ENCODE data around the gene LGALS3BP. TPM values are rescaled to one million over a fixed set of nuclear protein-coding genes. Genes with fewer than 3 reads are reported as not detected.

Gene LGALS3BP
- total RNA-seq, 1 donor, result 457 TPM

- TF ChIP-seq CTCF (IDR thresholded peaks at IDR 0.05; ENCODE audit: extremely low read depth, low read depth, low read length), result peak; percentile 30
- Histone ChIP-seq H3K79me2 (ENCODE audit: insufficient read depth, low read length) (peaks cover under 1% of the 10 kb centered on the region), H2AFZ (ENCODE audit: low read length) (peak overlapping the region; percentile 79), H4K20me1 (ENCODE audit: insufficient read depth, low read length) (no peaks in the 10 kb centered on the region), H3K4me2 (ENCODE audit: insufficient read depth, low read length) (peak overlapping the region; percentile 94), H3K9me3 (ENCODE audit: low read depth, low read length) (no peaks in the 10 kb centered on the region), H3K27me3 (ENCODE audit: insufficient read depth, low read length) (no peaks in the 10 kb centered on the region), H3K4me3 (ENCODE audit: insufficient read depth, low read length) (peak overlapping the region; percentile 70), H3K27ac (ENCODE audit: low read depth, low read length) (peak overlapping the region; percentile 57), H3K36me3 (ENCODE audit: insufficient read depth, low read length) (peaks cover 12% of the 10 kb centered on the region), H3K4me1 (ENCODE audit: insufficient read depth, low read length) (peaks cover 11% of the 10 kb centered on the region)
- peak; percentile 80 for DNase-seq (ENCODE audit: insufficient read length, low spot score, missing footprints)
These were observed 6.4 kb upstream of the LGALS3BP start for GRCh38 chr17:78986048-78986648.

GRCh38 chr17:78985395-78985794 lies 5.7 kb upstream of the LGALS3BP start:
- H3K79me2 ChIP-seq (ENCODE audit: insufficient read depth, low read length), result no peaks in the 10 kb centered on the region
- H3K36me3 ChIP-seq (ENCODE audit: insufficient read depth, low read length), result peaks cover 4% of the 10 kb centered on the region
- TF ChIP-seq CTCF (IDR thresholded peaks at IDR 0.05; ENCODE audit: extremely low read depth, low read depth, low read length), result no peak
- H3K9me3 ChIP-seq (ENCODE audit: low read depth, low read length), result no peaks in the 10 kb centered on the region
- no peak overlapping the region for H3K27ac ChIP-seq (ENCODE audit: low read depth, low read length)
- DNase-seq (ENCODE audit: insufficient read length, low spot score, missing footprints), result no peak
- no peaks in the 10 kb centered on the region for H3K27me3 ChIP-seq (ENCODE audit: insufficient read depth, low read length)
- H2AFZ ChIP-seq (ENCODE audit: low read length), result no peak overlapping the region
- H3K4me3 ChIP-seq (ENCODE audit: insufficient read depth, low read length), result no peak overlapping the region
- H4K20me1 ChIP-seq (ENCODE audit: insufficient read depth, low read length), result no peaks in the 10 kb centered on the region
- peaks cover 11% of the 10 kb centered on the region for H3K4me1 ChIP-seq (ENCODE audit: insufficient read depth, low read length)
- no peak overlapping the region for H3K4me2 ChIP-seq (ENCODE audit: insufficient read depth, low read length)

GRCh38 chr17:78981010-78981888 lies 1.5 kb upstream of the LGALS3BP start:
- no peak overlapping the region for H3K4me2 ChIP-seq (ENCODE audit: insufficient read depth, low read length)
- no peak for TF ChIP-seq CTCF (IDR thresholded peaks at IDR 0.05; ENCODE audit: extremely low read depth, low read depth, low read length)
- H3K9me3 ChIP-seq (ENCODE audit: low read depth, low read length), result no peaks in the 10 kb centered on the region
- H3K4me1 ChIP-seq (ENCODE audit: insufficient read depth, low read length), result peaks cover 27% of the 10 kb centered on the region
- H2AFZ ChIP-seq (ENCODE audit: low read length), result no peak overlapping the region
- no peak overlapping the region for H3K27ac ChIP-seq (ENCODE audit: low read depth, low read length)
- H3K27me3 ChIP-seq (ENCODE audit: insufficient read depth, low read length), result no peaks in the 10 kb centered on the region
- no peaks in the 10 kb centered on the region for H3K36me3 ChIP-seq (ENCODE audit: insufficient read depth, low read length)
- peaks cover 4% of the 10 kb centered on the region for H4K20me1 ChIP-seq (ENCODE audit: insufficient read depth, low read length)
- no peak overlapping the region for H3K4me3 ChIP-seq (ENCODE audit: insufficient read depth, low read length)
- DNase-seq (ENCODE audit: insufficient read length, low spot score, missing footprints), result peak; percentile 31
- H3K79me2 ChIP-seq (ENCODE audit: insufficient read depth, low read length), result peaks cover 26% of the 10 kb centered on the region

- Histone ChIP-seq H3K9me3 (ENCODE audit: low read depth, low read length) (no peaks in the 10 kb centered on the region), H3K4me1 (ENCODE audit: insufficient read depth, low read length) (peaks cover 29% of the 10 kb centered on the region), H3K27me3 (ENCODE audit: insufficient read depth, low read length) (no peaks in the 10 kb centered on the region), H2AFZ (ENCODE audit: low read length) (peak overlapping the region; percentile 91), H3K27ac (ENCODE audit: low read depth, low read length) (no peak overlapping the region), H3K4me2 (ENCODE audit: insufficient read depth, low read length) (no peak overlapping the region), H3K4me3 (ENCODE audit: insufficient read depth, low read length) (no peak overlapping the region), H3K79me2 (ENCODE audit: insufficient read depth, low read length) (peaks cover 26% of the 10 kb centered on the region), H4K20me1 (ENCODE audit: insufficient read depth, low read length) (peaks cover 4% of the 10 kb centered on the region), H3K36me3 (ENCODE audit: insufficient read depth, low read length) (peaks cover 3% of the 10 kb centered on the region)
- DNase-seq (ENCODE audit: insufficient read length, low spot score, missing footprints), result peak; percentile 34
- no peak for TF ChIP-seq CTCF (IDR thresholded peaks at IDR 0.05; ENCODE audit: extremely low read depth, low read depth, low read length)
These were observed 875 bp upstream of the LGALS3BP start for GRCh38 chr17:78980624-78980972.
